ENCODE measurements around the gene NXPH1.

DNA sequence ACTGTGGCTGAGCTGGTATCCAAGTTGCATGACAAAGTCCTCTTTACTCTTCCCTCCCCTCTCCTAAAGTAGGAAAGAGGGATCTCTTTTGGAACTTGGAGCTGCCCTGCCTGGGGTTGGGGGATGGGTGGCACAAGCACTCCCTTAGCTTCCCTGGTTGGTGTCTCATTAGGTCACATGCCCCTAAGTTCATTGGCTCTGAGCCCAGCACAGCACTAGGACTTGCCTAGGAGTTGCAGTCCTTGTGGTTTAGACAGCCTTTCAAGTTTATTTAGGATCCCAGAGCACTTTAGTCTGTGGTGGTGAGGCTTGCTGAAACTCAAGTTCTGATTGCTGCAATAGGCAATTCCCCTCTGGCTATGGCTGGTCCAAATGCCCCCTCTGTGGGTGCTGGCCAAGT lies 281.4 kb downstream of the NXPH1 start:
- TF ChIP-seq, protein P1, sequence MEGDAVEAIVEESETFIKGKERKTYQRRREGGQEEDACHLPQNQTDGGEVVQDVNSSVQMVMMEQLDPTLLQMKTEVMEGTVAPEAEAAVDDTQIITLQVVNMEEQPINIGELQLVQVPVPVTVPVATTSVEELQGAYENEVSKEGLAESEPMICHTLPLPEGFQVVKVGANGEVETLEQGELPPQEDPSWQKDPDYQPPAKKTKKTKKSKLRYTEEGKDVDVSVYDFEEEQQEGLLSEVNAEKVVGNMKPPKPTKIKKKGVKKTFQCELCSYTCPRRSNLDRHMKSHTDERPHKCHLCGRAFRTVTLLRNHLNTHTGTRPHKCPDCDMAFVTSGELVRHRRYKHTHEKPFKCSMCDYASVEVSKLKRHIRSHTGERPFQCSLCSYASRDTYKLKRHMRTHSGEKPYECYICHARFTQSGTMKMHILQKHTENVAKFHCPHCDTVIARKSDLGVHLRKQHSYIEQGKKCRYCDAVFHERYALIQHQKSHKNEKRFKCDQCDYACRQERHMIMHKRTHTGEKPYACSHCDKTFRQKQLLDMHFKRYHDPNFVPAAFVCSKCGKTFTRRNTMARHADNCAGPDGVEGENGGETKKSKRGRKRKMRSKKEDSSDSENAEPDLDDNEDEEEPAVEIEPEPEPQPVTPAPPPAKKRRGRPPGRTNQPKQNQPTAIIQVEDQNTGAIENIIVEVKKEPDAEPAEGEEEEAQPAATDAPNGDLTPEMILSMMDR (IDR thresholded peaks at IDR 0.05 in 8 of 11, conservative IDR thresholded peaks at IDR 0.05 in 3 of 11), result no peak
- TF ChIP-seq POLR2AphosphoS5 (IDR thresholded peaks at IDR 0.05) (no peak), POLR2A (IDR thresholded peaks at IDR 0.05) (no peak)

Data from spleen (tissue), 7 donors.